Measurements from ENCODE around the gene PLVAP. TPM values are rescaled to one million over a fixed set of nuclear protein-coding genes. Genes with fewer than 3 reads are reported as not detected.
"Not testable (repeated sequence)": the region's sequence is repeated elsewhere in the genome, so short reads cannot be mapped to it uniquely, and the experiment has no call there.

PLVAP gene
- total RNA-seq, 1 donor from 2014 or later: 0.94 TPM

- Mint-ChIP-seq H3K27me3 (ENCODE audit: low read depth) (no peaks in the 10 kb centered on the region), H3K9me3 (peaks cover 6% of the 10 kb centered on the region), H3K4me1 (peaks cover 10% of the 10 kb centered on the region)
These were observed 1.1 kb upstream of the PLVAP start for GRCh38 chr19:17378271-17378670.

GRCh38 chr19:17370026-17370587, 7.0 kb downstream of the PLVAP start:
- H3K27me3 Mint-ChIP-seq (ENCODE audit: low read depth): peaks cover 6% of the 10 kb centered on the region
- H3K4me3 Mint-ChIP-seq: no peak overlapping the region
- no peaks in the 10 kb centered on the region for H3K36me3 Mint-ChIP-seq
- TF ChIP-seq CTCF (IDR thresholded peaks at IDR 0.05; ENCODE audit: unreplicated experiment): no peak
- no peaks in the 10 kb centered on the region for H3K9me3 Mint-ChIP-seq
- no peak for DNase-seq (ENCODE audit: low spot score in 2 of 2, unreplicated experiment in 2 of 2)
- no peaks in the 10 kb centered on the region for H3K4me1 Mint-ChIP-seq
- no peak overlapping the region for H3K27ac Mint-ChIP-seq

More at GRCh38 chr19:17378271-17378670, 1.1 kb upstream of the PLVAP start:
- Mint-ChIP-seq H3K4me3 (no peak overlapping the region), H3K27ac (no peak overlapping the region), H3K36me3 (no peaks in the 10 kb centered on the region)
- no peak for TF ChIP-seq CTCF (IDR thresholded peaks at IDR 0.05; ENCODE audit: unreplicated experiment)
- no peak for DNase-seq (ENCODE audit: low spot score in 2 of 2, unreplicated experiment in 2 of 2)

GRCh38 chr19:17365361-17365760, 11.8 kb downstream of the PLVAP start:
- Mint-ChIP-seq H3K4me3 (no peak overlapping the region), H3K27me3 (ENCODE audit: low read depth) (peaks cover 10% of the 10 kb centered on the region), H3K36me3 (no peaks in the 10 kb centered on the region), H3K9me3 (no peaks in the 10 kb centered on the region), H3K4me1 (no peaks in the 10 kb centered on the region), H3K27ac (no peak overlapping the region)
- DNase-seq (ENCODE audit: low spot score in 2 of 2, unreplicated experiment in 2 of 2): no peak
- TF ChIP-seq CTCF (IDR thresholded peaks at IDR 0.05; ENCODE audit: unreplicated experiment): no peak

GRCh38 chr19:17363852-17364605, 13.1 kb downstream of the PLVAP start:
- not testable (repeated sequence) for DNase-seq (ENCODE audit: low spot score in 2 of 2, unreplicated experiment in 2 of 2); H3K4me3 Mint-ChIP-seq; H3K36me3 Mint-ChIP-seq; H3K4me1 Mint-ChIP-seq; H3K9me3 Mint-ChIP-seq; H3K27ac Mint-ChIP-seq
- H3K27me3 Mint-ChIP-seq (ENCODE audit: low read depth): peaks cover 10% of the 10 kb centered on the region

GRCh38 chr19:17359905-17360800, 17.0 kb downstream of the PLVAP start:
- no peak overlapping the region for H3K27ac Mint-ChIP-seq
- no peak for TF ChIP-seq CTCF (IDR thresholded peaks at IDR 0.05; ENCODE audit: unreplicated experiment)
- peaks cover 4% of the 10 kb centered on the region for H3K27me3 Mint-ChIP-seq (ENCODE audit: low read depth)
- no peaks in the 10 kb centered on the region for H3K4me1 Mint-ChIP-seq
- no peaks in the 10 kb centered on the region for H3K36me3 Mint-ChIP-seq
- DNase-seq (ENCODE audit: low spot score in 2 of 2, unreplicated experiment in 2 of 2): no peak
- H3K4me3 Mint-ChIP-seq: no peak overlapping the region
- H3K9me3 Mint-ChIP-seq: no peaks in the 10 kb centered on the region

GRCh38 chr19:17358395-17358794, 18.7 kb downstream of the PLVAP start:
- peaks cover 3% of the 10 kb centered on the region for H3K27me3 Mint-ChIP-seq (ENCODE audit: low read depth)
- H3K27ac Mint-ChIP-seq: no peak overlapping the region
- H3K9me3 Mint-ChIP-seq: no peaks in the 10 kb centered on the region
- H3K4me1 Mint-ChIP-seq: no peaks in the 10 kb centered on the region
- no peaks in the 10 kb centered on the region for H3K36me3 Mint-ChIP-seq
- H3K4me3 Mint-ChIP-seq: no peak overlapping the region
- DNase-seq (ENCODE audit: low spot score in 2 of 2, unreplicated experiment in 2 of 2): no peak
- TF ChIP-seq CTCF (IDR thresholded peaks at IDR 0.05; ENCODE audit: unreplicated experiment): no peak
